Transverse colon (tissue), 4 donors: Measurements from ENCODE around the gene DCST1.

Source experiments
- EP300 ChIP-seq: sonication (generic); formaldehyde crosslinking; IDR thresholded peaks from one replicate; pipeline ENCODE4 v1.6.1; 2017; ENCODE audit warnings: antibody characterized with exemption, low read depth
- POLR2AphosphoS5 ChIP-seq, 3 donors: sonication (generic); formaldehyde crosslinking; IDR thresholded peaks; one replicate each; pipeline ENCODE4 v1.6.1; 2016; ENCODE audit warnings: antibody characterized with exemption in 3 of 3
- TF ChIP-seq, protein P1 (sequence below), 5 experiments: fragments of 200-600 bp in 3 of 5; fragments of 450-650 bp in 2 of 5; sonication (generic) in 3 of 5; IDR thresholded peaks; 1 replicate in 2 of 5; 2 replicates in 3 of 5; pipeline ENCODE4 v1.5.1; 2016 to 2017; ENCODE audit warnings: antibody characterized with exemption in 5 of 5, inconsistent platforms in 3 of 5, mild to moderate bottlenecking in 2 of 5, moderate library complexity in 1 of 5

DNA sequence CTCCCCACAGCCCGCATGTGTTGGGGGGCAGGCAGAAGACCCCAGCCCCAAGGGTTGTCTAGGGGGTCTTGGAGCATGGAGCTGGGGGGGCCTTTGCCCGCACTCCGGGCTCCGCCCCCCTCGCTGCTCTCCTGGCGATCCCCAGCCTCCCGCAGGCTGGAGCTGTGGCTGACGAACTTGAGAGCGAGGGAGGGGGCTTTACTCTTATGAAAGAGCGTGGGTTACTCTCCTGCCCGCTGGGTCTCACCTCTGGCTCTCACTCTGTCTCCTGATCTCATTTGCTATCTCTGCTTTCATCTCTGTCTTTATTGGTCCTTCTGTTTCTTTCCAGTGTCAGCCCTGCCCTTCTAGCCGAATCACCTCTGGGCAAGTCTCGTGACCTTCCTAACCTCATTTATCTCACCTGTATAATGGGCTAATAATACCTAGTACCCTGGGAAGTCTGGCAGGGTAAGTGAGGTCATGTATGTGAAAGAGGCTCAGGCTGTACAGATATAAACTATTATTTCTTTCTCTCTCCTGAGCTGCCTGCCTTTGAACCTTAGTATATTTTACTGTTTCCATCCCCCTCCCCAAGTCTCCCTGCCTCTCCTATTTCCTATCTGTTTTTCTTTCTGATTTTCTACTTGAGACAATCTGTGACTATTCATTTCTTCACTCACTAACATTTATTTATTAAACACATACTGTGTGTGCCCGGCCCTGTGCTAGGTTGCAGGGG is 30.6 kb downstream of the DCST1 start:
- TF ChIP-seq EP300 (no peak), POLR2AphosphoS5 (IDR thresholded peaks at IDR 0.05) (no peak)
- TF ChIP-seq, protein P1, sequence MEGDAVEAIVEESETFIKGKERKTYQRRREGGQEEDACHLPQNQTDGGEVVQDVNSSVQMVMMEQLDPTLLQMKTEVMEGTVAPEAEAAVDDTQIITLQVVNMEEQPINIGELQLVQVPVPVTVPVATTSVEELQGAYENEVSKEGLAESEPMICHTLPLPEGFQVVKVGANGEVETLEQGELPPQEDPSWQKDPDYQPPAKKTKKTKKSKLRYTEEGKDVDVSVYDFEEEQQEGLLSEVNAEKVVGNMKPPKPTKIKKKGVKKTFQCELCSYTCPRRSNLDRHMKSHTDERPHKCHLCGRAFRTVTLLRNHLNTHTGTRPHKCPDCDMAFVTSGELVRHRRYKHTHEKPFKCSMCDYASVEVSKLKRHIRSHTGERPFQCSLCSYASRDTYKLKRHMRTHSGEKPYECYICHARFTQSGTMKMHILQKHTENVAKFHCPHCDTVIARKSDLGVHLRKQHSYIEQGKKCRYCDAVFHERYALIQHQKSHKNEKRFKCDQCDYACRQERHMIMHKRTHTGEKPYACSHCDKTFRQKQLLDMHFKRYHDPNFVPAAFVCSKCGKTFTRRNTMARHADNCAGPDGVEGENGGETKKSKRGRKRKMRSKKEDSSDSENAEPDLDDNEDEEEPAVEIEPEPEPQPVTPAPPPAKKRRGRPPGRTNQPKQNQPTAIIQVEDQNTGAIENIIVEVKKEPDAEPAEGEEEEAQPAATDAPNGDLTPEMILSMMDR (IDR thresholded peaks at IDR 0.05), result no peak
